Ascending aorta (tissue), 2 donors: Measurements from ENCODE around the gene LNPK. TPM values are rescaled to one million over a fixed set of nuclear protein-coding genes. Genes with fewer than 3 reads are reported as not detected.
A peak's percentile ranks its signal among the peaks of the same experiment; 100 is the strongest.

Experiments
- DNase-seq, 2 donors: peaks; one replicate each; pipeline ENCODE4 v3.0.0-alpha.2; 2019; ENCODE audit warnings: low spot score in 2 of 2
- H3K27ac ChIP-seq, 2 donors: fragments of 200-600 bp; sonication (generic); one replicate each; pipeline ENCODE4 v1.5.1; 2016 to 2017; ENCODE audit warnings: mild to moderate bottlenecking in 1 of 2
- H3K27me3 ChIP-seq: fragments of 200-600 bp; sonication (generic); one replicate; pipeline ENCODE4 v1.5.1; 2017
- H3K36me3 ChIP-seq, 2 donors: fragments of 200-600 bp; sonication (generic); one replicate each; pipeline ENCODE4 v1.5.1; 2016
- H3K4me1 ChIP-seq, 2 donors: fragments of 200-600 bp; sonication (generic); one replicate each; pipeline ENCODE4 v1.5.1; 2016 to 2017; ENCODE audit warnings: mild to moderate bottlenecking in 1 of 2
- H3K4me3 ChIP-seq, 2 donors: fragments of 200-600 bp; sonication (generic); one replicate each; pipeline ENCODE4 v1.5.1; 2016 to 2017; ENCODE audit warnings: mild to moderate bottlenecking in 1 of 2
- H3K9me3 ChIP-seq, 2 donors: fragments of 200-600 bp; sonication (generic); one replicate each; pipeline ENCODE4 v1.5.1; 2016
- intact Hi-C: fragments of 100-400 bp; cut with DNase I; formaldehyde crosslinking; loops from one replicate; pipeline ENCODE4 v1.15.1; 2023
- total RNA-seq: library from RNA; depleted of rRNA; stranded (reverse); fragments of >200 nt; gene quantifications from one replicate; pipeline ENCODE4 v1.1.0, GENCODE V29; 2016
- TF ChIP-seq, protein P1 (sequence below), 3 experiments: fragments of 200-600 bp in 2 of 3; fragments of 450-650 bp in 1 of 3; sonication (generic) in 2 of 3; IDR thresholded peaks; one replicate each; pipeline ENCODE4 v1.5.1; 2016 to 2019; ENCODE audit warnings: antibody characterized with exemption in 3 of 3, mild to moderate bottlenecking in 1 of 3, moderate library complexity in 1 of 3

The LNPK gene
- total RNA-seq, 1 donor from 2014 or later, result 7.1 TPM

DNA sequence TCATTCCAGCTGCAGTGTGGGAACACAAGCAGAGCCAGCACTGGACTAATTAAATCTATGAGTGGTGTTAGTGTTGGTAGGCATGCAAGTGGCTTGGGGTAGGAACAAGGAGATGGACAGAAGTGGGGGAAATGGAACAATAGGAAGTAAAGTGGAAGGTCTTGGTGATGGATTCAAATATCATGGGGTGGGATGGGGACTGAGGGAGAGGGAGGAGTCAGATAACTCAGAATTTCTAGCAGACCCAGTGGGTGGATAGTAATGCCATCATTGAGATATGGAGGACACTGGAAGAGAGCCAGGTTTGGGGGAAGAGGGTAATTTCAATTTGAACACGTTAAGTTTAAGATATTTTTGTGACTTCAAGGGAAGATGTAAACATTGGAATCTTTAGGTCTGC, 2.9 kb upstream of the LNPK start:
- Histone ChIP-seq H3K9me3 (no peaks in the 10 kb centered on the region), H3K36me3 (no peaks in the 10 kb centered on the region), H3K4me3 (no peak overlapping the region), H3K4me1 (peaks cover 0 to 6% of the 10 kb centered on the region in 2 donors), H3K27ac (no peak overlapping the region), H3K27me3 (no peaks in the 10 kb centered on the region)
- no peak for DNase-seq
- TF ChIP-seq, protein P1, sequence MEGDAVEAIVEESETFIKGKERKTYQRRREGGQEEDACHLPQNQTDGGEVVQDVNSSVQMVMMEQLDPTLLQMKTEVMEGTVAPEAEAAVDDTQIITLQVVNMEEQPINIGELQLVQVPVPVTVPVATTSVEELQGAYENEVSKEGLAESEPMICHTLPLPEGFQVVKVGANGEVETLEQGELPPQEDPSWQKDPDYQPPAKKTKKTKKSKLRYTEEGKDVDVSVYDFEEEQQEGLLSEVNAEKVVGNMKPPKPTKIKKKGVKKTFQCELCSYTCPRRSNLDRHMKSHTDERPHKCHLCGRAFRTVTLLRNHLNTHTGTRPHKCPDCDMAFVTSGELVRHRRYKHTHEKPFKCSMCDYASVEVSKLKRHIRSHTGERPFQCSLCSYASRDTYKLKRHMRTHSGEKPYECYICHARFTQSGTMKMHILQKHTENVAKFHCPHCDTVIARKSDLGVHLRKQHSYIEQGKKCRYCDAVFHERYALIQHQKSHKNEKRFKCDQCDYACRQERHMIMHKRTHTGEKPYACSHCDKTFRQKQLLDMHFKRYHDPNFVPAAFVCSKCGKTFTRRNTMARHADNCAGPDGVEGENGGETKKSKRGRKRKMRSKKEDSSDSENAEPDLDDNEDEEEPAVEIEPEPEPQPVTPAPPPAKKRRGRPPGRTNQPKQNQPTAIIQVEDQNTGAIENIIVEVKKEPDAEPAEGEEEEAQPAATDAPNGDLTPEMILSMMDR (IDR thresholded peaks at IDR 0.05), result no peak
- intact Hi-C loops, result loop anchor here (5.0 kb wide), 2 partner anchors 82 to 148 kb away; no protein-coding TSS in a partner anchor

DNA sequence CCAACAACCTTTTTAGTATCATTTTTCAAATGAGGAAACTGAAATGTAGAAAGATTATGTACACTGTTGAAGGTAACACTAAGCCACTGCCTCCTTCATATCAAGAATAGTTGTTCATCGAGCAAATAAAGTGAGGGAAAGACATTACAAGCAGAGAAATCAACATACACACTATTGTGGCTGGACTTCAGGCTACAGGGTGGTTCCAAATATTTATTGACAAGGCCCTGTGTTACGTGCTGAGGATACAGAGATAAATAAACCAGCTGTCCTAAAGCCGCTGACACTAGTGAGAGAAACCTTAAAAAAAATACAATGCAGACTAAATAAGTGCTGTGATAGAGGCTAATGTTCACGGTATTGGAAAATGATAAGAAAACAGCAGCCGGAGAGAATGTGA, 1.9 kb upstream of the LNPK start:
- TF ChIP-seq, protein P1 (IDR thresholded peaks at IDR 0.05), result no peak
- no peak for DNase-seq
- intact Hi-C loops, result loop anchor here (5.0 kb wide), 2 partner anchors 83 to 147 kb away; no protein-coding TSS in a partner anchor

DNA sequence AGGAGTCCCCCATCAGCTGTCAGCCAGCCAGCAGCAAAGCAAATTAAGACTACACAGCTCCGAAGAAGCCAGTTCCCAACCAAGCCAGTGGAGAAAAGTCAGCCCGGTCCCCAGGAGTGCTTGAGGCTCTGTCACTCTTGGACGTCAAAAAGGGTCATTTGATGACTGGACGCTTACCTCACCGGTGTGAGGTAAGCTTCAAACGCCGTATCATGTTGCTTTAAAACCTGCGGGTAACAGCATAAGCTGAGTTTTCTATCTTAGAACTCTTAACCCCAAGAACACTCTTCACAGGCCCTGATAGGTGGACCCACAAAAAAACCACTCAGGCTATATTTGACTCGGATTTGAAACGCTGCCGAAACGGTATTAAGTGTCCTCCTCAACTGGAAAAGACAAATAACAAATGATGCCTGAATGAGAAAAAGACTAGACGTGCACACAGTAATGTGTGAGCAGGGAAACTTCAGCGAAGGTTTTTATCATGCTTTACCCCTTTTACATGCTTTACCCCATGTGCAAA, 682 bp upstream of the LNPK start:
- intact Hi-C loops, result loop anchor here (5.0 kb wide), 2 partner anchors 85 to 145 kb away; no protein-coding TSS in a partner anchor

More for the DNA sequence above, 1.9 kb upstream of the LNPK start:
- no peak overlapping the region for H3K27ac ChIP-seq
- H3K9me3 ChIP-seq, result no peaks in the 10 kb centered on the region
- H3K4me3 ChIP-seq, result no peak overlapping the region
- H3K4me1 ChIP-seq, result peaks cover 0 to 6% of the 10 kb centered on the region in 2 donors
- H3K36me3 ChIP-seq, result no peaks in the 10 kb centered on the region
- no peaks in the 10 kb centered on the region for H3K27me3 ChIP-seq

DNA sequence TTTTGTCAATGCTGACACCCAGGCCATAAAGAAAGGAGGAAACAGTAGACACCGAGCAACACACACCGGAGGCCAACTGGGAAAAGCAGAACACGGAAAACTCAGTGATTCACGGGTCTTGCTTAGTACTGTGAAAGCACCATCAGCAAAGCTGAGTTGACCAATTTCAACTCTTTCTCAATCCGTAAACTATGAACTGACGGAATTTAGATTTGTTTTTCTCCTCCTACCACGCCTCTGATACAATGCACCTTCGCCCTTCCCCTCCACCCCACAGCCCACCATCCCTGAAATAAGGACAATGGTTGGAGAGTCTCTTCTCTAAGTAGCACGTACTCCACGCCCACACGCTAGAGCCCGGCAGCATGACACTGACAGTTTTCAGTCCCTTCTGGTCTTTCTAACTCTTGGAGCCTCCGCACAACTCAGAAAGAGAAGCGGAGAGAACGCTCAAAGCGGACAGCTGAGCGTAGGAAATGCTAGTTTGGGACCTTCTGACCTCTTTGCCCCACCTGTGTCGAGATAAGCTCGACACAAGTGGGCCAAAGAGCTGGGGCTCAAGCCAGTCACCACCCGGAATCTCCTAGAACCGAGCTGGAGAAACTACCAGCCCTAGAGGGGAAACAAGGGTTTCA, 669 bp downstream of the LNPK start:
- peak in 1 of 2 donors; percentile 67 for DNase-seq
- H3K27ac ChIP-seq, result peak overlapping the region; percentile 82 to 85
- H3K27me3 ChIP-seq, result no peaks in the 10 kb centered on the region
- peak overlapping the region; percentile 73 to 91 for H3K4me3 ChIP-seq
- TF ChIP-seq, protein P1 (IDR thresholded peaks at IDR 0.05), result no peak
- intact Hi-C loops, result loop anchor here (5.0 kb wide), 2 partner anchors 86 to 144 kb away; no protein-coding TSS in a partner anchor
- peaks cover 0 to 6% of the 10 kb centered on the region in 2 donors for H3K4me1 ChIP-seq
- H3K9me3 ChIP-seq, result no peaks in the 10 kb centered on the region
- H3K36me3 ChIP-seq, result no peaks in the 10 kb centered on the region

More for the DNA sequence above, 682 bp upstream of the LNPK start:
- H3K4me1 ChIP-seq, result peaks cover 0 to 6% of the 10 kb centered on the region in 2 donors
- DNase-seq, result no peak
- peak overlapping the region; percentile 73 to 91 for H3K4me3 ChIP-seq
- H3K27me3 ChIP-seq, result no peaks in the 10 kb centered on the region
- H3K9me3 ChIP-seq, result no peaks in the 10 kb centered on the region
- no peaks in the 10 kb centered on the region for H3K36me3 ChIP-seq
- TF ChIP-seq, protein P1 (IDR thresholded peaks at IDR 0.05), result no peak
- peak overlapping the region; percentile 82 to 85 for H3K27ac ChIP-seq

DNA sequence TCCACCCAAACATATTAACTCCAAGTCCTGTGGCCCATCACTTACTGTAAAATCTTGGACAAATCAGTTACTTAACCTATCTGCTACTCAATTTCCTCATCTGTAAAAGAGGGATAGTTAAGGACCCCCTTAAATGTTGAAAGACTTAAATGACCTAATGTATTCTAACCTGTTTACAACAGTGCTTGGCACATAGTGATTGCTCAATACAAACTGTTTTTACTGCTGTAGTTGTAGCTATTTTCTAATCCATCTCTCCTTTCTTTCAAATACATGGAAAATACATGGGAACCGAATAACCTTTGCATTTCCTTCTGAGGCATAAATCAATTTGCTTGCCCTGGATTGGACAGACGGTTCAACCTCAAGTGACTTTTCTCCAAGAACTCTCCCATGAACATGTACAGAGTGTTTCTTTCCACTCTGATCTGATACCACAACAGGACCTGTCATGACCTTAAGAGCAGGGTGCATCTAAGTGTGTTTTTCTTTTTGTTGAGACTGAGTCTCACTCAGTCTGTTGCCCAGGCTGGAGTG, 2.7 kb downstream of the LNPK start:
- H3K4me3 ChIP-seq, result no peak overlapping the region
- no peak overlapping the region for H3K27ac ChIP-seq
- TF ChIP-seq, protein P1 (IDR thresholded peaks at IDR 0.05), result no peak
- intact Hi-C loops, result no loop called here
- H3K9me3 ChIP-seq, result no peaks in the 10 kb centered on the region
- H3K27me3 ChIP-seq, result no peaks in the 10 kb centered on the region
- DNase-seq, result no peak
- peaks cover 0 to 6% of the 10 kb centered on the region in 2 donors for H3K4me1 ChIP-seq
- no peaks in the 10 kb centered on the region for H3K36me3 ChIP-seq
